HepG2 (cell line): ENCODE data around the gene TTLL13. TPM values are rescaled to one million over a fixed set of nuclear protein-coding genes. Genes with fewer than 3 reads are reported as not detected.

Experiments used
- ELF1 ChIP-seq: sonication (generic); formaldehyde crosslinking; IDR thresholded peaks from 2 replicates; pipeline ENCODE4 v1.4.0; 2020; ENCODE audit warnings: missing genetic modification reagents
- FOXC1 ChIP-seq: sonication (generic); formaldehyde crosslinking; IDR thresholded peaks from 2 replicates; pipeline ENCODE4 v1.8.0; 2022; ENCODE audit warnings: mild to moderate bottlenecking, missing genetic modification reagents, borderline replicate concordance
- HNRNPUL1 ChIP-seq: fragments of 200-400 bp; formaldehyde crosslinking; IDR thresholded peaks from 2 replicates; pipeline ENCODE4 v1.6.1; 2017; ENCODE audit warnings: low read depth, mild to moderate bottlenecking, low read length, moderate library complexity
- KLF6 ChIP-seq: IDR thresholded peaks from 2 replicates; pipeline ENCODE4 v1.8.0; 2016; ENCODE audit warnings: missing biosample characterization, missing genetic modification reagents
- PAWR ChIP-seq: sonication (generic); formaldehyde crosslinking; IDR thresholded peaks from 2 replicates; pipeline ENCODE4 v1.4.0; 2020; ENCODE audit warnings: missing genetic modification reagents, mild to moderate bottlenecking, borderline replicate concordance
- POLR2A ChIP-seq, 2 experiments: IDR thresholded peaks; 2 replicates each; pipeline ENCODE4 v1.6.1; 2011; ENCODE audit warnings: low read depth in 2 of 2, low read length in 2 of 2, mild to moderate bottlenecking in 1 of 2, moderate library complexity in 1 of 2; ENCODE audit not compliant: insufficient read depth in 1 of 2
- SNAI1 ChIP-seq: sonication (generic); formaldehyde crosslinking; IDR thresholded peaks from 2 replicates; pipeline ENCODE4 v1.5.0; 2020; ENCODE audit warnings: mild to moderate bottlenecking, missing genetic modification reagents, borderline replicate concordance
- SPEN ChIP-seq: sonication (generic); formaldehyde crosslinking; IDR thresholded peaks from 2 replicates; pipeline ENCODE4 v1.5.1; 2020; ENCODE audit warnings: low read depth, mild to moderate bottlenecking, missing genetic modification reagents
- ZNF121 ChIP-seq: sonication (generic); formaldehyde crosslinking; IDR thresholded peaks from 2 replicates; pipeline ENCODE4 v1.5.0; 2020; ENCODE audit warnings: mild to moderate bottlenecking, missing genetic modification reagents
- ZNF20 ChIP-seq: sonication (generic); formaldehyde crosslinking; IDR thresholded peaks from 2 replicates; pipeline ENCODE4 v1.4.0; 2020; ENCODE audit warnings: mild to moderate bottlenecking, moderate library complexity, missing genetic modification reagents
- ZNF292 ChIP-seq: sonication (generic); formaldehyde crosslinking; IDR thresholded peaks from 2 replicates; pipeline ENCODE4 v1.8.1; 2022; ENCODE audit warnings: mild to moderate bottlenecking, low read depth, missing genetic modification reagents, borderline replicate concordance
- ZNF605 ChIP-seq: sonication (generic); formaldehyde crosslinking; IDR thresholded peaks from 2 replicates; pipeline ENCODE4 v1.8.0; 2022; ENCODE audit warnings: mild to moderate bottlenecking, missing genetic modification reagents
- ZNF788 ChIP-seq: sonication (generic); formaldehyde crosslinking; IDR thresholded peaks from 2 replicates; pipeline ENCODE4 v1.5.0; 2020; ENCODE audit warnings: mild to moderate bottlenecking, missing genetic modification reagents, borderline replicate concordance
- ZSCAN22 ChIP-seq: sonication (generic); formaldehyde crosslinking; IDR thresholded peaks from 2 replicates; pipeline ENCODE4 v1.4.0; 2020; ENCODE audit warnings: mild to moderate bottlenecking, missing genetic modification reagents
- ZSCAN25 ChIP-seq: sonication (generic); formaldehyde crosslinking; IDR thresholded peaks from 2 replicates; pipeline ENCODE4 v1.8.0; 2022; ENCODE audit warnings: mild to moderate bottlenecking, missing genetic modification reagents
- polyA plus RNA-seq, 8 experiments: library from polyadenylated mRNA; depleted of rRNA in 3 of 8; stranded (reverse) in 7 of 8; unstranded in 1 of 8; fragments of >200 nt; fragmentation: Illumina TruSeq in 4 of 8; extraction: Trizol in 4 of 8; gene quantifications; 2 replicates each; pipeline versions ENCODE4 v1.2.1 to v1.2.3, GENCODE V29; 2011 to 2016; ENCODE audit warnings: low read depth in 4 of 8, missing spikeins in 1 of 8, mixed read lengths in 1 of 8; ENCODE audit not compliant: insufficient read depth in 1 of 8
- total RNA-seq, 5 experiments: library from RNA; depleted of rRNA; stranded (reverse); fragments of >200 nt; fragmentation: Illumina TruSeq; extraction: Trizol; gene quantifications; 2 replicates each; pipeline ENCODE4 v1.2.3, GENCODE V29; 2016; ENCODE audit warnings: low read depth in 1 of 5
- TF ChIP-seq, protein P1 (sequence below): sonication (generic); formaldehyde crosslinking; conservative IDR thresholded peaks from 2 replicates; pipeline ENCODE4 v1.4.0; 2020; ENCODE audit warnings: missing genetic modification reagents
- TF ChIP-seq, protein P2 (sequence below): sonication (generic); formaldehyde crosslinking; IDR thresholded peaks from 2 replicates; pipeline ENCODE4 v1.4.0; 2020; ENCODE audit warnings: low read depth, missing genetic modification reagents
- TF ChIP-seq, protein P3 (sequence below): sonication (generic); formaldehyde crosslinking; IDR thresholded peaks from 2 replicates; pipeline ENCODE4 v1.4.0; 2020; ENCODE audit warnings: mild to moderate bottlenecking, missing genetic modification reagents
- TF ChIP-seq, protein P4 (sequence below): sonication (generic); formaldehyde crosslinking; IDR thresholded peaks from 2 replicates; pipeline ENCODE4 v1.5.0; 2020; ENCODE audit warnings: mild to moderate bottlenecking, missing genetic modification reagents

Gene TTLL13
- total and polyA plus RNA-seq, 2 of the 13 experiments (the other 11 are each of a cell fraction or from before 2014, with no cell fraction given), result 0.07 to 0.29 TPM

DNA sequence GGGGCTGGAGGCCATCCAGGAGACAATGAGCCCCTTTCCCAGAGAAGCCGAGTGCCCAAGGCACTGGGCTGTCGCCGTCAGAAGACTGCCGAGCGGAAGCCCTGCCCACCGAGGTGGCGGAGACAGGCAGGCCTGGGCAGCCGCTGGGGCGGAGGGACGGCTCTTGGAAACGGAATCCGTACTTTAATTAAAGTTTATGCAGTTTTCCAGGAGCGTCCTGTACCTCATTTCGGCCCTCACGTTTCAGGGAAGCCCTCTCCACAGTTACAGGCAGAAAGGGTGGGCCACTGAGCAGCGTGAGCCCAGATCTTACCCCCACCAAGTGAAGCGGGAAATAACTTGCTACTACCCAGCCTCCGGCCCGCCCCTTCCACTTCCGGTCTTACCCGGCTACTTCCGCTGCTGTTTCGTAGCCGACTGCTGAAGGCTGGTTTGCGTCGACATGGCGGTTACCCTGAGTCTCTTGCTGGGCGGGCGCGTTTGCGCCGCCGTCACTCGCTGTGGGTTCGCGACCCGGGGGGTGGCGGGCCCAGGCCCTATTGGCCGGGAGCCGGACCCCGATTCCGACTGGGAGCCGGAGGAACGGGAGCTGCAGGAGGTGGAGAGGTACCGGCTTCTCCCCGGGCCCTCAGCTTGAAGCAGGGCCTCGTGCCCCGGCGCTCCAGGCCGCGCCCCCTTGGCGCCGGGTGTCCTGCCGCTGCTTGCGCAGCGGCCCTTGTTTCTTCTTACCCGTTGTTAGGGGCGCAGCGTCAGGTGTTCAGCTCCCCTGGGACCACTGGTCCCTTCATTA, 16.1 kb downstream of the TTLL13 start, which contains the start of gene NGRN (continued):
- TF ChIP-seq, protein P1, sequence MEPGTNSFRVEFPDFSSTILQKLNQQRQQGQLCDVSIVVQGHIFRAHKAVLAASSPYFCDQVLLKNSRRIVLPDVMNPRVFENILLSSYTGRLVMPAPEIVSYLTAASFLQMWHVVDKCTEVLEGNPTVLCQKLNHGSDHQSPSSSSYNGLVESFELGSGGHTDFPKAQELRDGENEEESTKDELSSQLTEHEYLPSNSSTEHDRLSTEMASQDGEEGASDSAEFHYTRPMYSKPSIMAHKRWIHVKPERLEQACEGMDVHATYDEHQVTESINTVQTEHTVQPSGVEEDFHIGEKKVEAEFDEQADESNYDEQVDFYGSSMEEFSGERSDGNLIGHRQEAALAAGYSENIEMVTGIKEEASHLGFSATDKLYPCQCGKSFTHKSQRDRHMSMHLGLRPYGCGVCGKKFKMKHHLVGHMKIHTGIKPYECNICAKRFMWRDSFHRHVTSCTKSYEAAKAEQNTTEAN (CRISPR knock-in tag), result 0 out of 2 replicates have a peak, but pooled peaks have one; percentile 71
- TF ChIP-seq PAWR (CRISPR knock-in tag), result peak; percentile 49; the same call in 1 of the 2 replicates
- TF ChIP-seq HNRNPUL1, result no peak
- 0 out of 2 replicates have a peak, but pooled peaks have one; percentile 28 for TF ChIP-seq ZNF292 (CRISPR knock-in tag)
- TF ChIP-seq, protein P2, sequence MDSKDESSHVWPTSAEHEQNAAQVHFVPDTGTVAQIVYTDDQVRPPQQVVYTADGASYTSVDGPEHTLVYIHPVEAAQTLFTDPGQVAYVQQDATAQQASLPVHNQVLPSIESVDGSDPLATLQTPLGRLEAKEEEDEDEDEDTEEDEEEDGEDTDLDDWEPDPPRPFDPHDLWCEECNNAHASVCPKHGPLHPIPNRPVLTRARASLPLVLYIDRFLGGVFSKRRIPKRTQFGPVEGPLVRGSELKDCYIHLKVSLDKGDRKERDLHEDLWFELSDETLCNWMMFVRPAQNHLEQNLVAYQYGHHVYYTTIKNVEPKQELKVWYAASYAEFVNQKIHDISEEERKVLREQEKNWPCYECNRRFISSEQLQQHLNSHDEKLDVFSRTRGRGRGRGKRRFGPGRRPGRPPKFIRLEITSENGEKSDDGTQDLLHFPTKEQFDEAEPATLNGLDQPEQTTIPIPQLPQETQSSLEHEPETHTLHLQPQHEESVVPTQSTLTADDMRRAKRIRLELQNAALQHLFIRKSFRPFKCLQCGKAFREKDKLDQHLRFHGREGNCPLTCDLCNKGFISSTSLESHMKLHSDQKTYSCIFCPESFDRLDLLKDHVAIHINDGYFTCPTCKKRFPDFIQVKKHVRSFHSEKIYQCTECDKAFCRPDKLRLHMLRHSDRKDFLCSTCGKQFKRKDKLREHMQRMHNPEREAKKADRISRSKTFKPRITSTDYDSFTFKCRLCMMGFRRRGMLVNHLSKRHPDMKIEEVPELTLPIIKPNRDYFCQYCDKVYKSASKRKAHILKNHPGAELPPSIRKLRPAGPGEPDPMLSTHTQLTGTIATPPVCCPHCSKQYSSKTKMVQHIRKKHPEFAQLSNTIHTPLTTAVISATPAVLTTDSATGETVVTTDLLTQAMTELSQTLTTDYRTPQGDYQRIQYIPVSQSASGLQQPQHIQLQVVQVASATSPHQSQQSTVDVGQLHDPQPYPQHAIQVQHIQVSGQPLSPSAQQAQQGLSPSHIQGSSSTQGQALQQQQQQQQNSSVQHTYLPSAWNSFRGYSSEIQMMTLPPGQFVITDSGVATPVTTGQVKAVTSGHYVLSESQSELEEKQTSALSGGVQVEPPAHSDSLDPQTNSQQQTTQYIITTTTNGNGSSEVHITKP, result peak; percentile 69
- TF ChIP-seq ZNF121 (CRISPR knock-in tag), result no peak; the same call in 1 of the 2 replicates
- peak; percentile 82 for TF ChIP-seq SNAI1 (CRISPR knock-in tag)
- peak; percentile 84 for TF ChIP-seq ZNF605 (CRISPR knock-in tag)
- TF ChIP-seq, protein P3, sequence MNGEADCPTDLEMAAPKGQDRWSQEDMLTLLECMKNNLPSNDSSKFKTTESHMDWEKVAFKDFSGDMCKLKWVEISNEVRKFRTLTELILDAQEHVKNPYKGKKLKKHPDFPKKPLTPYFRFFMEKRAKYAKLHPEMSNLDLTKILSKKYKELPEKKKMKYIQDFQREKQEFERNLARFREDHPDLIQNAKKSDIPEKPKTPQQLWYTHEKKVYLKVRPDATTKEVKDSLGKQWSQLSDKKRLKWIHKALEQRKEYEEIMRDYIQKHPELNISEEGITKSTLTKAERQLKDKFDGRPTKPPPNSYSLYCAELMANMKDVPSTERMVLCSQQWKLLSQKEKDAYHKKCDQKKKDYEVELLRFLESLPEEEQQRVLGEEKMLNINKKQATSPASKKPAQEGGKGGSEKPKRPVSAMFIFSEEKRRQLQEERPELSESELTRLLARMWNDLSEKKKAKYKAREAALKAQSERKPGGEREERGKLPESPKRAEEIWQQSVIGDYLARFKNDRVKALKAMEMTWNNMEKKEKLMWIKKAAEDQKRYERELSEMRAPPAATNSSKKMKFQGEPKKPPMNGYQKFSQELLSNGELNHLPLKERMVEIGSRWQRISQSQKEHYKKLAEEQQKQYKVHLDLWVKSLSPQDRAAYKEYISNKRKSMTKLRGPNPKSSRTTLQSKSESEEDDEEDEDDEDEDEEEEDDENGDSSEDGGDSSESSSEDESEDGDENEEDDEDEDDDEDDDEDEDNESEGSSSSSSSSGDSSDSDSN (CRISPR knock-in tag), result peak; percentile 79
- peak; percentile 87 for TF ChIP-seq ELF1 (CRISPR knock-in tag)
- TF ChIP-seq ZNF788 (CRISPR knock-in tag), result peak; percentile 63; the same call in 1 of the 2 replicates
- no peak for TF ChIP-seq ZNF20 (CRISPR knock-in tag)
- peak; percentile 72 for TF ChIP-seq FOXC1
- TF ChIP-seq ZSCAN25 (CRISPR knock-in tag), result peak; percentile 48; the same call in 1 of the 2 replicates
- TF ChIP-seq ZSCAN22 (CRISPR knock-in tag), result peak; percentile 66; the same call in 1 of the 2 replicates
- TF ChIP-seq POLR2A (IDR thresholded peaks at IDR 0.05; ENCODE audit: insufficient read depth in 1 of 2, low read depth in 2 of 2, low read length in 2 of 2), result peak; percentile 96 to 99
- peak; percentile 92 for TF ChIP-seq SPEN (CRISPR knock-in tag)
- TF ChIP-seq, protein P4, sequence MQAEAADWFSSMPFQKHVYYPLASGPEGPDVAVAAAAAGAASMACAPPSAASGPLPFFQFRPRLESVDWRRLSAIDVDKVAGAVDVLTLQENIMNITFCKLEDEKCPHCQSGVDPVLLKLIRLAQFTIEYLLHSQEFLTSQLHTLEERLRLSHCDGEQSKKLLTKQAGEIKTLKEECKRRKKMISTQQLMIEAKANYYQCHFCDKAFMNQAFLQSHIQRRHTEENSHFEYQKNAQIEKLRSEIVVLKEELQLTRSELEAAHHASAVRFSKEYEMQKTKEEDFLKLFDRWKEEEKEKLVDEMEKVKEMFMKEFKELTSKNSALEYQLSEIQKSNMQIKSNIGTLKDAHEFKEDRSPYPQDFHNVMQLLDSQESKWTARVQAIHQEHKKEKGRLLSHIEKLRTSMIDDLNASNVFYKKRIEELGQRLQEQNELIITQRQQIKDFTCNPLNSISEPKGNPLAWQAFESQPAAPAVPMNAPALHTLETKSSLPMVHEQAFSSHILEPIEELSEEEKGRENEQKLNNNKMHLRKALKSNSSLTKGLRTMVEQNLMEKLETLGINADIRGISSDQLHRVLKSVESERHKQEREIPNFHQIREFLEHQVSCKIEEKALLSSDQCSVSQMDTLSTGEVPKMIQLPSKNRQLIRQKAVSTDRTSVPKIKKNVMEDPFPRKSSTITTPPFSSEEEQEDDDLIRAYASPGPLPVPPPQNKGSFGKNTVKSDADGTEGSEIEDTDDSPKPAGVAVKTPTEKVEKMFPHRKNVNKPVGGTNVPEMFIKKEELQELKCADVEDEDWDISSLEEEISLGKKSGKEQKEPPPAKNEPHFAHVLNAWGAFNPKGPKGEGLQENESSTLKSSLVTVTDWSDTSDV (CRISPR knock-in tag), result peak; percentile 76; the same call in 1 of the 2 replicates
- peak; percentile 90 for TF ChIP-seq KLF6 (CRISPR knock-in tag)
